Tibial artery (tissue), 4 donors: ENCODE results near the gene CKLF.
A peak's percentile ranks its signal among the peaks of the same experiment; 100 is the strongest.

Experiments used
- DNase-seq, 2 donors: peaks; one replicate each; pipeline ENCODE4 v3.0.0-alpha.2; 2019
- H3K27ac ChIP-seq, 2 donors: fragments of 200-600 bp; sonication (generic) in 1 of 2; 1 replicate in 1 of 2; 2 replicates in 1 of 2; pipeline ENCODE4 v1.5.1; 2018 to 2019; ENCODE audit warnings: mild to moderate bottlenecking in 1 of 2
- H3K27me3 ChIP-seq, 2 donors: fragments of 200-600 bp; sonication (generic) in 1 of 2; one replicate each; pipeline versions ENCODE4 v1.5.1 to v1.6.0; 2016 to 2019
- H3K36me3 ChIP-seq, 3 donors: fragments of 200-600 bp; sonication (generic) in 2 of 3; one replicate each; pipeline ENCODE4 v1.5.1; 2016 to 2019; ENCODE audit warnings: mild to moderate bottlenecking in 2 of 3
- H3K4me1 ChIP-seq, 4 donors: fragments of 200-600 bp; sonication (generic) in 2 of 4; 1 replicate in 3 of 4; 2 replicates in 1 of 4; pipeline ENCODE4 v1.5.1; 2016 to 2019
- H3K4me3 ChIP-seq, 2 donors: fragments of 200-600 bp; sonication (generic) in 1 of 2; 1 replicate in 1 of 2; 2 replicates in 1 of 2; pipeline ENCODE4 v1.5.1; 2018 to 2019; ENCODE audit warnings: mild to moderate bottlenecking in 2 of 2
- H3K9me3 ChIP-seq, 3 donors: fragments of 200-600 bp; sonication (generic) in 1 of 3; one replicate each; pipeline ENCODE4 v1.5.1; 2016 to 2019
- CTCF ChIP-seq, 2 experiments: fragments of 200-600 bp in 1 of 2; fragments of 450-650 bp in 1 of 2; IDR thresholded peaks; one replicate each; pipeline ENCODE4 v1.5.1; 2017 to 2019; ENCODE audit warnings: antibody characterized with exemption in 2 of 2, mild to moderate bottlenecking in 1 of 2, moderate library complexity in 1 of 2
- intact Hi-C: fragments of 100-400 bp; cut with DNase I; formaldehyde crosslinking; loops from one replicate; pipeline ENCODE4 v1.15.0; 2023; ENCODE audit warnings: low total_unique reads

Gene CKLF

DNA sequence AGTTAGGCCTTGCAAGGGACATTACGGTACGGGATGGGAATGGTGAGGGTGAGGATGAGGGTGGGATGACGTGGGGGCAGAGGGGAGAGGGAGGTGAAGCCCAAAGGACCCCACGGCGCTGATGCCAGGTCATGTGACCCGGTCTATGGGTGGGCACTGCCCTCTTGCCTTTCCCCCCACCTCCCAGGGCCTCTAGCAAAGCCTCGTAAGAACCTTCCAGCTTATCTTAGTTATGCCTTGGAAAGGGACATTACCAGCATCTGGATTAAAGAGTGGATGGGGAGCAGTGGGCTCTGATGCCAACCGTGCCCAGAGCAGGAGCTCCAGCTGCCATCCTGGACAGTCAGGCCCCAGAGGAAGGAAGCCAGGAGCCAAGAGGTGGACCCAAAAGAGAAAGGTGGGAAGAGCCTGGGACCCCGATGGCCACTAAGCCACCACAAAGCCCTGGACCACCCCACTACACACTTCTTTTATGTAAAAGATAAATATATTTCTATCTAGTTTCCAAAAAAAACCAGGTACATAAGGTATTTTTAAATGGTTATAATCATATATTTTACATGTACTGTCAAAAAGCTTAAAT lies 43.4 kb upstream of the CKLF start:
- Histone ChIP-seq H3K4me1 (peaks cover 10 to 72% (median 54%) of the 10 kb centered on the region in 4 donors), H3K9me3 (no peaks in the 10 kb centered on the region), H3K36me3 (peaks cover 0 to 7% (median 0%) of the 10 kb centered on the region in 3 donors), H3K27ac (peak overlapping the region; percentile 54 to 86), H3K27me3 (no peaks in the 10 kb centered on the region), H3K4me3 (no peak overlapping the region)
- intact Hi-C loops: no loop called here
- no peak for TF ChIP-seq CTCF (IDR thresholded peaks at IDR 0.05)
- peak in 1 of 2 donors; percentile 55 for DNase-seq

GRCh38 chr16:66509576-66509975 lies 42.8 kb upstream of the CKLF start:
- Histone ChIP-seq H3K9me3 (no peaks in the 10 kb centered on the region), H3K36me3 (peaks cover 0 to 8% (median 0%) of the 10 kb centered on the region in 3 donors), H3K27me3 (no peaks in the 10 kb centered on the region), H3K4me1 (peaks cover 10 to 69% (median 52%) of the 10 kb centered on the region in 4 donors), H3K27ac (peak overlapping the region; percentile 22 to 86), H3K4me3 (no peak overlapping the region)
- TF ChIP-seq CTCF (IDR thresholded peaks at IDR 0.05): no peak
- intact Hi-C loops: no loop called here
- peak in 1 of 2 donors; percentile 54 for DNase-seq

GRCh38 chr16:66510298-66510697 lies 42.1 kb upstream of the CKLF start:
- Histone ChIP-seq H3K27ac (peak overlapping the region; percentile 77 to 86), H3K36me3 (peaks cover 0 to 8% (median 0%) of the 10 kb centered on the region in 3 donors), H3K4me1 (peaks cover 10 to 68% (median 55%) of the 10 kb centered on the region in 4 donors), H3K4me3 (no peak overlapping the region), H3K9me3 (no peaks in the 10 kb centered on the region), H3K27me3 (no peaks in the 10 kb centered on the region)
- TF ChIP-seq CTCF (IDR thresholded peaks at IDR 0.05): no peak
- peak in 1 of 2 donors; percentile 66 for DNase-seq
- intact Hi-C loops: no loop called here

DNA sequence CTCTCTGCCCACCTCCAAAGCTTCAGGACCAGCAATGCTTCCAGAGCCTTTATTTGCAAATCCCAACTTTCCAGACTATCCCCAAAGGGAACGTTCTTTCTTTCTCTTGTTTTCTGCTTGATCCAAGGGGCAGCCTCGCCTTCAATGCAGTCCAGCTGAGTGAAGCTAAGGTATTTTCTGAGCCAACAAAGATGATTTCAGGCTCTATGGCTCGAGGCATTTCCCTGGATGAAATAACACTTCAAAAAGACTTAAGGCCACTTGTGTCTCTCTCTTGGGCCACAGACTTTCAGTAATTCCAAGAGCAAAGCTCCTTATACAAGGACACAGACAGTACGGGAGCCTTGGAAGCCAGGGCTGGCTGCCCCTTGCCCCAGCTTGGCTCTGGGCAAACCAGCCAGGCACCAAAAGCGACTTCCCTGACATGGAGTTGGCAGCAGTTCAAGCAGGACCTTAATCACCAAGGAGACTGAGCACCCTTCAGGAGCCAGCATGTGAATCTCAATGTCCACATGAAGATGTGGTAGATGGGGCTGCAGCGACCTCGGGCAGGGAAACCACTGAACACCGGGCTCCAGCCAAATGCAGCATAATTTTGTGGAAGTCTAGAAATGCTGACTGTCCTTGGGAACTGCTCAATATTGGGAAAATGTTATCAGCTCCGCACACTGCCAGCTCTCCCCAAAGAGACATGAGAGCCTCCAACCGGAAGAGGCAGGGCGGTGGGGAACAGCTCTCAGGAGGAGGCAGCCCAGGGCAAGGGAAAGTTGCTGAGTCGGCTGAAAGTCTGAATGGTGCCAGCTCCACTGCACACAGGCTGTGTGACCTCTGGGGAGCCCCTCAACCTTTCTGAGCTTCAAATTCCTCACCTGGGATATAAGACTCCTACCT lies 41.4 kb upstream of the CKLF start:
- H3K4me3 ChIP-seq: no peak overlapping the region
- TF ChIP-seq CTCF (IDR thresholded peaks at IDR 0.05): no peak

DNA sequence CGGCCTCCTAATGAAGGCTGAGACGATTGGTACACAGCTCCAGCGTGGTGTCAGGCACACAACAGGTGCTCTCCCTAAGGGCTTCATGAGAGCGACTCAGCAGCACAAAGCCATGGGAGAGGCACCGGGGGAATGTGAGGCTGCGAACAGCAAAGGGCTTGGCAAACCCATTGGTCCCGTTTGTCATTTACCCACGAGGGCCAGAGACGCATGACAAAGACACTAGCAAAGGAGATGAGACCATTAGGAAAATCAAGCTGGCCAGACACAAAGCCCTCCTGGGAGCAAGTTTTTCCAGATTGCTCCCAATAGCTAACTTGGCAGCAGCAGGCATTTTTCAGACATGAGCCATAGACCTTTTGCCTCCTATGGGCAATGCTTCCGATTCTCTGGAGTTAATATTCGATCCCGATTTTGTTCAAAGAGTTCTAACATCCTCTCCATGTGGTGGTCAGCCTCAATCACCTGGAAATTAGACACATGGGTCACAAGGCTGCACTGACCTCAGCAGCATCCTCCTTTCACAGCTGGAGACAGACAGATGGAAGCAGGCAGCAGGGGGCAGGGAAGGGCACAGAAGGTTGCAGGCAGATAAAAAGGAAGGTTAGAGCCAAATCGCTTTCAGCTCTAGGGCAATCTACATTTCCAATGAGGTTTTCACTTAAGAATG lies 40.6 kb upstream of the CKLF start:
- peaks cover 10 to 82% (median 69%) of the 10 kb centered on the region in 4 donors for H3K4me1 ChIP-seq
- DNase-seq: peak in 1 of 2 donors; percentile 82
- H3K9me3 ChIP-seq: no peaks in the 10 kb centered on the region
- H3K27ac ChIP-seq: peak overlapping the region; percentile 77 to 86
- TF ChIP-seq CTCF (IDR thresholded peaks at IDR 0.05): no peak
- intact Hi-C loops: no loop called here
- H3K4me3 ChIP-seq: no peak overlapping the region
- H3K36me3 ChIP-seq: peaks cover 0 to 8% (median 0%) of the 10 kb centered on the region in 3 donors
- H3K27me3 ChIP-seq: no peaks in the 10 kb centered on the region

More for the DNA sequence above, 41.4 kb upstream of the CKLF start:
- no peaks in the 10 kb centered on the region for H3K9me3 ChIP-seq
- H3K27ac ChIP-seq: peak overlapping the region; percentile 77 to 86
- intact Hi-C loops: no loop called here
- peak; percentile 69 to 81 for DNase-seq
- peaks cover 10 to 74% (median 61%) of the 10 kb centered on the region in 4 donors for H3K4me1 ChIP-seq
- no peaks in the 10 kb centered on the region for H3K27me3 ChIP-seq
- peaks cover 0 to 8% (median 0%) of the 10 kb centered on the region in 3 donors for H3K36me3 ChIP-seq
